ENCODE data around the gene PALMD.

PALMD gene

DNA sequence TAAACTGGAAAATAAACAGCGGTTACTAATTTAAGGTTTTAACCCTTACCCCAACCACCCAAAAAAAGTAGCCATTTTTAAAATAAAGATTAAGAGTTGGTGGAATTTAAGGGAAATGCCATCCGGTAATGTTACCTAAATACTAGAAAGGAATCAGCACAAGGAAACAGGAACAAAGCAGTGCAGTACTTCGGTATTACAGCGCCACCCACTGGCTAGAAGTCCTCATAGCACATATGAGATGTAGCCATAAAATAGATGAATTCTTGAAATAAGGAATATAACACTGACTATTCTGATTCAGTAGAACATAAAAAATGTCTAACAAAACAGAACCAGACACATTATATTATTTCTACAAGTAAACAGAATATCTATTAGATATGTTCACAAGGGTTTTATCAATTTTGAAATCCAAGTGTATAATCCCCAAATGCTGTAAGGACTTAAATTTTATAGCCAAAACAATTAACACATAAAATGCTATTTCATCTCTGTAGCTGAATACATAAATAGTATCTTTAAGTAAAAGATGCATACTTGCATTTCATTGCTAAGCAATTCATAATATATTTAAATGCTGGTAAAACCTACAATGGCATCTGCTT is 61.7 kb downstream of the PALMD start:
- H3K4me3 ChIP-seq (ENCODE audit: low read depth, low read length) = no peak overlapping the region
- TF ChIP-seq, protein P1, sequence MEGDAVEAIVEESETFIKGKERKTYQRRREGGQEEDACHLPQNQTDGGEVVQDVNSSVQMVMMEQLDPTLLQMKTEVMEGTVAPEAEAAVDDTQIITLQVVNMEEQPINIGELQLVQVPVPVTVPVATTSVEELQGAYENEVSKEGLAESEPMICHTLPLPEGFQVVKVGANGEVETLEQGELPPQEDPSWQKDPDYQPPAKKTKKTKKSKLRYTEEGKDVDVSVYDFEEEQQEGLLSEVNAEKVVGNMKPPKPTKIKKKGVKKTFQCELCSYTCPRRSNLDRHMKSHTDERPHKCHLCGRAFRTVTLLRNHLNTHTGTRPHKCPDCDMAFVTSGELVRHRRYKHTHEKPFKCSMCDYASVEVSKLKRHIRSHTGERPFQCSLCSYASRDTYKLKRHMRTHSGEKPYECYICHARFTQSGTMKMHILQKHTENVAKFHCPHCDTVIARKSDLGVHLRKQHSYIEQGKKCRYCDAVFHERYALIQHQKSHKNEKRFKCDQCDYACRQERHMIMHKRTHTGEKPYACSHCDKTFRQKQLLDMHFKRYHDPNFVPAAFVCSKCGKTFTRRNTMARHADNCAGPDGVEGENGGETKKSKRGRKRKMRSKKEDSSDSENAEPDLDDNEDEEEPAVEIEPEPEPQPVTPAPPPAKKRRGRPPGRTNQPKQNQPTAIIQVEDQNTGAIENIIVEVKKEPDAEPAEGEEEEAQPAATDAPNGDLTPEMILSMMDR (IDR thresholded peaks at IDR 0.05; ENCODE audit: low read depth, low read length) = peak; percentile 67

DNA sequence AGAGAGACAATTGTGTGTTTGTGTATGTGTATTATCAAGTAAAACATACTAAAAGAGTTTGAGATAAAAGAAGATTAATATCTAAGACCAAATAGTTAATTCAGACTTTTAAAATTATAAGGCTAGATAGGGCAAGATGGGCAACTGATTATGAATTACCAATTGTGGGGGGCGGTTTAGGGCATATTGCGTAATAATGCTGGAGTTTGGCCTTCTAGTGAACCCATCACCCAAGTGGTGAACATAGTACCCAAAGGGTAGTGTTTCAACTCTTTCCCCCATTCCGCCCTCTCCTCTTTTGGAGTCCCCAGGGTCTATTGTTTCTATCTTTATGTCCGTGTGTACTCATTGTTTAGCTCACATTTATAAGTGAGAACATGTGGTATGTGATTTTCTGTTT is 65.1 kb downstream of the PALMD start:
- no peak overlapping the region for H3K4me3 ChIP-seq (ENCODE audit: low read depth, low read length)
- TF ChIP-seq, protein P1 (IDR thresholded peaks at IDR 0.05; ENCODE audit: low read depth, low read length) = no peak

DNA sequence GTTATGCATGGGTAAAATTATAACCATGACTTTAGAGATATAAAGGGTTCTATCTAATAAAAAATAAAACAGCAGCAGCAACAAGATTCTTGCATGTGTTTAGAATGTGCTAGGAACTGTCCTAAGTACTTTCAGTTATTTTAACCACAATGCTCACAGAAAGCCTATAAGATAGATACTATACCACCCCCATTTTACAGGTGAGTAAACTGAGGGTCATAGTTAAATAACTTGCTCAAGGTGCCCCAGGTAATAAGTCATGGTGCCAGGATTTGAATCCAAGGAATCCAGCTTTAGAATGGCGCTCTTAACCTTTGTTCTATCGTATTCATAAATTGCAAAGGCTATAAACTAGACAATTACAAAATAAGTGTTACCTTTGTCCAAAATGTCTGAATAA is 67.1 kb downstream of the PALMD start:
- no peak overlapping the region for H3K4me3 ChIP-seq (ENCODE audit: low read depth, low read length)
- TF ChIP-seq, protein P1 (IDR thresholded peaks at IDR 0.05; ENCODE audit: low read depth, low read length) = no peak

DNA sequence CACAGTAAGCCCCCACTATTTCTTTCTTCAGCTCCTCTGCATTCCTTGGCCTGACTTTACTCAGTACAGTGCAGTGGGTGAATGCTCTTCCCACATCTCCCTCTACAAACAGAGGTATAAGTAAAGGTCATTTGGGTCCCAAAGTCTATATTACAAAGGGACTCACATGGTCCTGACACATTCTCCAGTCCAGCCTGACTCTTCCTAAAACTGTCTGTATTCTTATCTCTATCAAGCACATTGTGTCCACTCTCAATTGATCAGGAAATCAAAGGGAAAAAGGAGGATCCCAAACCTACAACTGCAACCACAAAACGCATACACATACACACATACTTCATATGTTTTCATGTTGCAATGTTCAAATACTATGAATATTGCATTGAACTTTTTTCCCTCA is 71.1 kb downstream of the PALMD start:
- H3K4me3 ChIP-seq (ENCODE audit: low read depth, low read length) = no peak overlapping the region
- TF ChIP-seq, protein P1 (IDR thresholded peaks at IDR 0.05; ENCODE audit: low read depth, low read length) = no peak

DNA sequence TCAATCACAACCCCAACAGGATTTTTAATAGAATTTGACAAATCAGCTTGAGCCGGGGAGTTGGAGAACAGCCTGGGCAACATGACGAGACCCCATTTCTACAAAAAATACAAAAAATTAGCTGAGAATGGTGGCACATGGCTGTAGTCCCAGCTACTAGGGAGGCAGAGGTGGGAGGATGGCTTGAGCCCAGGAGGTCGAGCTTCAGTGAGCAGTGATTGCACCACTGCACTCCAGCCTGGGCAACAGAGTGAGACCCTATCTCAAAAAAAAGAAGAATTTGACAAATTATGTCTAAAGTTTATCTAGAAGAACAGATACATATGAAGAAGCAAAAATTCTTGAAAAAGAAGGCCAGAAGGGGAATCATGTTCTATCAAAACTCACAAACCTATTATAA is 77.3 kb downstream of the PALMD start:
- TF ChIP-seq, protein P1 (IDR thresholded peaks at IDR 0.05; ENCODE audit: low read depth, low read length) = no peak
- H3K4me3 ChIP-seq (ENCODE audit: low read depth, low read length) = no peak overlapping the region

DNA sequence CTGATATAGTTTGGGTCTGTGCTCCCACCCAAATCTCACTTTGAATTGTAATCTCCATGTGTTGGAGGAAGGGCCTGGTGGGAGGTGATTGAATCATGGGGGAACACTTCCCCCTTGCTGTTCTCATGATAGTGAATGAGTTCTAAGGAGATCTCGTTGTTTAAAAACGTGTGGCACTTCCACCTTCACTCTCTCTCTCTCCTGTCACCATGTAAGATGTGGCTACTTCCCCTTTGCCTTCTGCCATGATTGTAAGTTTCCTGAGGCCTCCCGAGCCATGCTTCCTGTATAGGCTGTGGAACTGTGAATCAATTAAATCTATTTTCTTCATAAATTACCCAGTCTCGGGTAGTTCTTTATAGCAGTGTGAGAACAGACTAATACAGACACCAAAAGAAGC is 80.1 kb downstream of the PALMD start:
- TF ChIP-seq, protein P1 (IDR thresholded peaks at IDR 0.05; ENCODE audit: low read depth, low read length) = no peak
- H3K4me3 ChIP-seq (ENCODE audit: low read depth, low read length) = no peak overlapping the region

DNA sequence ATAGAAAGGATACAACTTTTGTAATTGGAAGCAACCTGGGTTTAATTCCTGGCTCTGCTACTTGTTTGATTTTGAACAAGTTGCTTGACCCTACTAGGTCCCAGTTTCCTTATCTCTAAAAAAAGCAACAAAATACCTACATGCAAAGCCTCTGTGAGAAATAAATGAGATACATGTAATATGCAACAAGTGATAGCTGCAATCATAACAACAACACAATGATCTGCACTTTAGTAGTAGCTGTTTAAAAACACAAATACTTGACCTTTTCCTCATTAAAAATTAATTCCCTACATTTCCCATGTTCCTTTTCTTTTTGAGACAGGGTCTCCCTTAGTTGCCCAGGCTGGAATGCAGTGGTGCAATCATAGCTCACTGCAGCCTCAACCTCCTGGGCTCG is 80.5 kb downstream of the PALMD start:
- no peak overlapping the region for H3K4me3 ChIP-seq (ENCODE audit: low read depth, low read length)
- TF ChIP-seq, protein P1 (IDR thresholded peaks at IDR 0.05; ENCODE audit: low read depth, low read length) = no peak
